Measurements from ENCODE around the gene USP36.

USP36 gene

DNA sequence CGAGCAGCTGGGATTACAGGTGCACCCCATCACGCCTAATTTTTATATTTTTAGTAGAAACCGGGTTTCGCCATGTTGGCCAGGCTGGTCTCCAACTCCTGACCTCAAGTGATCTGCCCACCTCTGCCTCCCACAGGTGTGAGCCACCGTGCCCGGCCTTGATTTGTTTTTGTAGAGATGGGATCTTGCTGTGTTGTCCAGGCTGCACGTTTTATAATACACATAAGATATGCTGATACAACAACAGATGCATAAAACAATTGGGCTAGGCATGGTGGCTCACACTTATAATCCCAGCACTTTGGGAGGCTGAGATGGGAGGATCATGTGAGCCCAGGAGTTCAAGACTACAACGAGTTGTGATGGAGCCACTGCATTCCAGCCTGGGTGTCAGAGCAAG is 6.0 kb downstream of the USP36 start:
- no peak overlapping the region for H3K4me3 Mint-ChIP-seq
- H3K27ac Mint-ChIP-seq: no peak overlapping the region
- no peaks in the 10 kb centered on the region for H3K9me3 Mint-ChIP-seq (ENCODE audit: low read depth)
- H3K27me3 Mint-ChIP-seq: no peaks in the 10 kb centered on the region
- peaks cover 24% of the 10 kb centered on the region for H3K36me3 Mint-ChIP-seq
- peaks cover 48% of the 10 kb centered on the region for H3K4me1 Mint-ChIP-seq (ENCODE audit: low read depth)

DNA sequence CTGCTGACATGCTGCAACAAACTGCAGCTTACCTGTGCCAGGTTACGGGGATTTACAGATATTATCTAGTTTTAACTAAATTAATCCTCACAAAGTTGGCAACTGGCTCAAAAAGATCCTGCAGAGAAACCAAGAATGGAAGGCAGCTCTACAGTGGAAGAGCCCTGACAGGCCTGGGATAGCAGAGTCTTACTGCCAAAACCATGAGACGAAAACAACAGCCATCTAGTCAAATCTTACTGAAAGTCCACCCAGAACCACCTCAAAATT is 8.1 kb downstream of the USP36 start:
- H3K9me3 Mint-ChIP-seq (ENCODE audit: low read depth): no peaks in the 10 kb centered on the region
- H3K4me1 Mint-ChIP-seq (ENCODE audit: low read depth): peaks cover 36% of the 10 kb centered on the region
- H3K36me3 Mint-ChIP-seq: peaks cover 23% of the 10 kb centered on the region
- no peak overlapping the region for H3K27ac Mint-ChIP-seq
- no peaks in the 10 kb centered on the region for H3K27me3 Mint-ChIP-seq
- H3K4me3 Mint-ChIP-seq: no peak overlapping the region

DNA sequence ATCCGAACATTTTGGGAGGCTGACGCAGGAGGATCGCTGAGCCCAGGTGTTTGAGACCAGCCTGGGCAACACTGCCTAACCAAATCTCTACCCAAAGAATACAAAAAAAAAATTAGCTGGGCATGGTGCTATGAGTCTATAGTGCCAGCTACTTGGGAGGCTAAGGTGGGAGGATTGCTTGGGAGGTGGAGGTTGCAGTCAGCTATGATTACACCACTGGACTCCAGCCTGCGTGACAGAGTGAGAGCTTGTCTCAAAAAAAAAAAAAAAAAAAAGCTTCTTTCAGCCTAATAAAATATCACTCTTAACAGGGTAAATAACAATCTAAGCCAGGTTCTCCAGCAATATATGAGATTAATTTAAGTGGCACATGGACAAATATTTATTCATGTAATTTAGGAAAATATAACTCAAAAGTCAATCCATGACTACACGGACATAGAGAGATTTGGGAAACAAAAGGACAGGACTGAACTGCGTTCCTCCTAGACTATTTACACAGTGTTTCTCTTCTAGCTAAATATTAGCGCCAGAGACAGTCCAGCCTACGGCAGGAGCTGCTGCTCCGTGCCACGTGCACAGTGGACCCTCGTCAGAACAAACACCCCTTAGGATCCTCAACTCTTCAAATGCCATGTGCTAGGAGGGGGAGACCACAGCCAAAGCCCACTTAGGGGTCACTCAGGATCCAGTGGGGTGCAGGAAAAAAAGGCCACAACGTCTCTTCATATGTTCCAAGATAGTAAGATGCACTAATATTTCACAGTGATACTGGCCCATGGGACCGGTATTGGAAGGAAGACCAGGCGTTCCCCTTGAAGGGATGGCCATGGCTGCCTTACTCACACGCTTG is 8.7 kb downstream of the USP36 start:
- no peak overlapping the region for H3K27ac Mint-ChIP-seq
- no peaks in the 10 kb centered on the region for H3K9me3 Mint-ChIP-seq (ENCODE audit: low read depth)
- H3K4me1 Mint-ChIP-seq (ENCODE audit: low read depth): peaks cover 32% of the 10 kb centered on the region
- peaks cover 21% of the 10 kb centered on the region for H3K36me3 Mint-ChIP-seq
- H3K27me3 Mint-ChIP-seq: no peaks in the 10 kb centered on the region
- H3K4me3 Mint-ChIP-seq: no peak overlapping the region

- Mint-ChIP-seq H3K27ac (no peak overlapping the region), H3K4me3 (no peak overlapping the region), H3K27me3 (no peaks in the 10 kb centered on the region), H3K36me3 (peaks cover 15% of the 10 kb centered on the region), H3K9me3 (ENCODE audit: low read depth) (no peaks in the 10 kb centered on the region), H3K4me1 (ENCODE audit: low read depth) (peaks cover 38% of the 10 kb centered on the region)
Measured at GRCh38 chr17:78829477-78829876, 11.1 kb downstream of the USP36 start.

- Mint-ChIP-seq H3K4me1 (ENCODE audit: low read depth) (peaks cover 38% of the 10 kb centered on the region), H3K27ac (no peak overlapping the region), H3K36me3 (peaks cover 15% of the 10 kb centered on the region), H3K4me3 (no peak overlapping the region), H3K9me3 (ENCODE audit: low read depth) (no peaks in the 10 kb centered on the region), H3K27me3 (no peaks in the 10 kb centered on the region)
Measured at GRCh38 chr17:78828470-78829185, 12.0 kb downstream of the USP36 start.

DNA sequence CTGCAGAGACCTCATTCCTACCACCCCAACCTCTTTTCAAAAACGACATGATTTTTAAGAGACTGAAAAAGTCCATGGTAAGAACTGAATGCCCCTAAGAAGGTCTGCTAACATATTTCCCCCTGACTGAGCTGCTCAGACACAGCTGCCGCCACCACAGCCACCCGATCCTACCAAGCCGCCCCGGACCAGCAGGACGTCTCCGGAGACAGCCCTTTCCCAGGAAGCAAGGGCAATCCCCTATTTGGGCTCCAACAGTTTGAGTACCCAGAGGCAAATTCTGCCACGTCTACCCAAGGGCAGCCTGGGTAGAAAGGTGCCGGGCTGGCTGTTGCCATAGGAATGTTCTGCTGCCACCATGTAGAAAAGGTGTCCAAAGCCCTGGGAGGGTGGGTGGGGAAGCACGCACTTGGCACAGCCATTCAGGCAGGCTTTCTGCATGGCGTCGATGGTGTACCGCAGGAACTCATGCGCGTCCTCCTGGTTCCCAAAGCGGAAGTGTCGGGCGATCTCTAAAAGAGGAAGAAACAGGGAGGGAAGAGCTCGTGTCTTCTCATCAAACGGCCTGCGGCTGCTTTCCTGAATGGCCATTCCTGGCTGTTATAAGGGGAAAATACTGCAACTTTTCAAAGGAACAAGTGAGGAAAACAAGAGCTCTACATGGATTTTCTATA is 13.6 kb downstream of the USP36 start:
- H3K36me3 Mint-ChIP-seq: peaks cover 13% of the 10 kb centered on the region
- no peaks in the 10 kb centered on the region for H3K27me3 Mint-ChIP-seq

GRCh38 chr17:78826421-78826820 is 14.2 kb downstream of the USP36 start:
- Mint-ChIP-seq H3K27ac (no peak overlapping the region), H3K4me1 (ENCODE audit: low read depth) (peaks cover 35% of the 10 kb centered on the region), H3K36me3 (peaks cover 13% of the 10 kb centered on the region), H3K4me3 (no peak overlapping the region), H3K9me3 (ENCODE audit: low read depth) (no peaks in the 10 kb centered on the region), H3K27me3 (no peaks in the 10 kb centered on the region)

More for the DNA sequence above, 13.6 kb downstream of the USP36 start:
- Mint-ChIP-seq H3K4me3 (no peak overlapping the region), H3K9me3 (ENCODE audit: low read depth) (no peaks in the 10 kb centered on the region), H3K4me1 (ENCODE audit: low read depth) (peaks cover 34% of the 10 kb centered on the region), H3K27ac (no peak overlapping the region)

GRCh38 chr17:78825696-78826095 is 14.9 kb downstream of the USP36 start:
- Mint-ChIP-seq H3K4me3 (no peak overlapping the region), H3K4me1 (ENCODE audit: low read depth) (peaks cover 39% of the 10 kb centered on the region), H3K9me3 (ENCODE audit: low read depth) (no peaks in the 10 kb centered on the region), H3K27ac (peak overlapping the region; percentile 41), H3K36me3 (peaks cover 13% of the 10 kb centered on the region), H3K27me3 (no peaks in the 10 kb centered on the region)

GRCh38 chr17:78824240-78824639 is 16.4 kb downstream of the USP36 start:
- Mint-ChIP-seq H3K27me3 (no peaks in the 10 kb centered on the region), H3K9me3 (ENCODE audit: low read depth) (no peaks in the 10 kb centered on the region), H3K4me1 (ENCODE audit: low read depth) (peaks cover 45% of the 10 kb centered on the region), H3K4me3 (no peak overlapping the region), H3K27ac (no peak overlapping the region), H3K36me3 (peaks cover 10% of the 10 kb centered on the region)

DNA sequence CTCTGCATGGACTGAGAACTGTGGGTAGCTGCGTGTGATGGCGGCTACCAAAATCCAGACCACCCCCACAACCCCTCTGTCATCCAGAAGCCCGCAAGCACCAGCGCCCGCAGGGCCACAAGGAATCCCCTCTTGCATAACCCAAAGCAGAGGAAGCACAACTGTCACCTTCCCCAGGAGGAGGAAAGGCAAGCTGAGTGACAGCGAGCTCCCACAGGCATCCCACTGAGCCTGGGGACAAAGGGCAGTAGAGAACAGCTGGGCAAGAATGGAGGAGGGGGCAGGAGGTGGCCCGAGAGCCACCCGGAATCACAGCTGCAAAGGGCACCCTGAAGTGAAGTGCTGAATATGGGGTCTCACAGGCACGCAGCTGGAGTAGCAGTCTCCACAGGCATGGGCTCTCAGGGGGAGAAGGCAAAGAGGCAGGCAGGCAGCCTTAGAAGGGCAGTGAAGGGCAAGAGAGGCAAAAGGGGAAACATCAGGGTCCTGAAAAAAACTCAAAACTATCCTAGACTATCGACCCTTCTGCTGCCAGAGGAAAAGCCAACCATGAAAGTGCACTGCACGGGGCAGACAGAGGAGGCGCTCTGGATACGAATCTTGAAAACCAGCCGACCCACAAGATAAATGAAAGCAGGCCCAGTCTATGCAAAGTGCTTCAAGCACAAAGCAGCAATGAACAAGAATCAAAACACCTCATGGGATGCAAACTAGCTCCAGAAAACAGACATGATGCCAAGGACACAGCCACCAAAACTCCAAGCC is 17.1 kb downstream of the USP36 start:
- Mint-ChIP-seq H3K4me1 (ENCODE audit: low read depth) (peaks cover 52% of the 10 kb centered on the region), H3K27ac (no peak overlapping the region), H3K4me3 (no peak overlapping the region), H3K9me3 (ENCODE audit: low read depth) (no peaks in the 10 kb centered on the region), H3K27me3 (no peaks in the 10 kb centered on the region), H3K36me3 (peaks cover 16% of the 10 kb centered on the region)

- Mint-ChIP-seq H3K27ac (peak overlapping the region; percentile 50), H3K36me3 (peaks cover 14% of the 10 kb centered on the region), H3K27me3 (no peaks in the 10 kb centered on the region), H3K4me3 (no peak overlapping the region), H3K4me1 (ENCODE audit: low read depth) (peaks cover 56% of the 10 kb centered on the region), H3K9me3 (ENCODE audit: low read depth) (no peaks in the 10 kb centered on the region)
Measured at GRCh38 chr17:78822552-78822951, 18.1 kb downstream of the USP36 start.

DNA sequence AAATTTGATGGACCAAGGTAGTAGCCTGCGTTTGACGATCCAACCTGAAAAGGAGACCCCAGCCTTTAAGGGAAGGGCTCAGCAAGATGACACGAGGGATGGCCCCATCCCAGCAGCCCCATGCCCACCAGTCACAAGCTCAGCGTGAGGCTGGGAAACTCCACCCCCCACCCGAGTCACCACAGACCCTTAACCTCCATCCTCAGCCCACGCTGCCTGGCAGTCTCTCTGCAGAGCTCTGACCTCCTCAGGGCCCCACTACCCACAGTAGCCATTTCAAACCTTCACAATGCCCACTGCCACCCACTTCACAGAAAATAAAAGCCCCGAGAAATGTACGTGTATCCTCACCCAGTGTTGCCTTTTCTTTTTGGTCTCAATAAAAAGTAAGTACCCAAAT is 18.7 kb downstream of the USP36 start:
- H3K36me3 Mint-ChIP-seq: peaks cover 15% of the 10 kb centered on the region
- no peaks in the 10 kb centered on the region for H3K9me3 Mint-ChIP-seq (ENCODE audit: low read depth)
- no peak overlapping the region for H3K27ac Mint-ChIP-seq

GRCh38 chr17:78820841-78821240 is 19.8 kb downstream of the USP36 start:
- H3K4me3 Mint-ChIP-seq: no peak overlapping the region
- H3K27me3 Mint-ChIP-seq: no peaks in the 10 kb centered on the region
- peaks cover 65% of the 10 kb centered on the region for H3K4me1 Mint-ChIP-seq (ENCODE audit: low read depth)
- peaks cover 18% of the 10 kb centered on the region for H3K36me3 Mint-ChIP-seq
- H3K9me3 Mint-ChIP-seq (ENCODE audit: low read depth): no peaks in the 10 kb centered on the region
- H3K27ac Mint-ChIP-seq: peak overlapping the region; percentile 16

More for the DNA sequence above, 18.7 kb downstream of the USP36 start:
- Mint-ChIP-seq H3K4me1 (ENCODE audit: low read depth) (peaks cover 62% of the 10 kb centered on the region), H3K27me3 (no peaks in the 10 kb centered on the region), H3K4me3 (no peak overlapping the region)

DNA sequence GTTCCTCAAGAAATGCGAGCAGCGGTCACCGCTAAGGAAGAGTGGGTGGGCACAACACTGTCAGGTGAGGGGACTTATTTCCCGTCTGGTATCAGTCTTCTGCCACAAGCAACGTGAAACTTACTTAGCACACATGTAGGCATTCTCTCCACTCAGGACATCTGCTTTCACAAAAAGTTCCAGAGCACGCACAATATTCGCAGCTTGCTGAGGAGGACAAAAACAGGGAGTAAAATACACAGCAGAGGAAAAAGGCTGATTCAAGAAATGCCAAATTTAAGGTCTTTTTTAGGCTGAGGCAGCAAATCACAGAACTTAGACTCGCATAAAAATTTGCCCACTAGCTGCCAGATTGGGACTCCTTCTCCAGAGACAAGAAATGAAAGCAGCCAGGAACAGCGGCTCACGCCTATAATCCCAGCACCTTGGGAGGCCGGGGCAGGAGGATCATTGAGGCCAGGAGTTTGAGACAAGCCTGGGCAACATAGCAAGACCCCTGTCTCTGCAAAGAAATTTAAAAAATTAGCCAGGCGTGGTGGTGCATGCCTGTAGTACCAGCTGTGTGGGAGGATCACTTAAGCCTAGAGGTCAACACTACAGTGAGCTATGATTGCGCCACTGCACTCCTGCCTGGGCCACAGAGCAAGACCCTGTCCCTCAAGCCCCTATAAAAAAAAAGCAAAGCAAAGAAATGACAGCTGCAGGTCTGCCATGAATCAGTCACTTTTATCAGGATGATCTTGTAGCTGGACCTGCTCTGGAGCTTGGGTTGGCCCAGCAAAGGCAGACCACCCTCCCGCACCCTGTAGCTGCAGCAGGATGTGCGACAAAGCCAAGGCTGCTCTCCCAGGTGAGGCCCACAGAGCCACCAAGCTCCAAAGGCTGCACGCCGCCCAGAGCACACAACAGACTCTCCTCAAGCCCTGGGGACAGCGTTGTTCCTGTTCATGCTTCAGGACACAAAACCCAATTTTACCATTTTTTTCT is 20.5 kb downstream of the USP36 start:
- Mint-ChIP-seq H3K36me3 (peaks cover 24% of the 10 kb centered on the region), H3K27ac (peak overlapping the region; percentile 94), H3K4me3 (peak overlapping the region; percentile 79), H3K27me3 (no peaks in the 10 kb centered on the region), H3K9me3 (ENCODE audit: low read depth) (no peaks in the 10 kb centered on the region), H3K4me1 (ENCODE audit: low read depth) (peaks cover 64% of the 10 kb centered on the region)
